Retinal pigment epithelial cell (primary cell): ENCODE data around the gene RPL28.
A peak's percentile ranks its signal among the peaks of the same experiment; 100 is the strongest.
"Not testable (repeated sequence)": the region's sequence is repeated elsewhere in the genome, so short reads cannot be mapped to it uniquely, and the experiment has no call there.

Experiments
- DNase-seq: peaks from one replicate; pipeline ENCODE4 v3.0.0-alpha.2; 2010; ENCODE audit warnings: low read depth
- H3K4me3 ChIP-seq: 2 replicates; pipeline ENCODE4 v1.5.1; 2011; ENCODE audit warnings: mild to moderate bottlenecking, low read length, control low read depth, moderate library complexity
- TF ChIP-seq, protein P1 (sequence below): conservative IDR thresholded peaks from 2 replicates; pipeline ENCODE4 v1.5.1; 2011; ENCODE audit warnings: low read depth, low read length, control low read depth, inconsistent platforms

Gene RPL28

DNA sequence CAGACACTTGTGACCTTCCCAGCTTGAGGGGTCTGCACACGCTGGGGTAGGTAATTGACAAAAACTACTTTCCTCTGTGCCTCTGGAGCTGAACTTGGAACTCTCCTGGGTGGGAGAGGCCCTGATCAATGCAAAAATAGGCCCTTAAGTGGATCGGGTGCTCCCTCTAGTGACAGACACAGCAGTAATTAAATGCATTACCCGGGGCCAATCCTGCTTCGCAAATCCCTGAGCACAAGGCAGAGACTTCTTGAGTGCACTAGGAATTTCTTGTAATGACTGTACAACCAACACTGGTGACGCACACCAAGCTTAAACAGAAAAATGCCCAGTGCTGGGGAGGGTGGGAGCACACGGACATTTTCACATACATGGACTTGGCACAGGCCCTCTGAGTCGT, 32.5 kb downstream of the RPL28 start:
- no peak overlapping the region for H3K4me3 ChIP-seq
- TF ChIP-seq, protein P1, sequence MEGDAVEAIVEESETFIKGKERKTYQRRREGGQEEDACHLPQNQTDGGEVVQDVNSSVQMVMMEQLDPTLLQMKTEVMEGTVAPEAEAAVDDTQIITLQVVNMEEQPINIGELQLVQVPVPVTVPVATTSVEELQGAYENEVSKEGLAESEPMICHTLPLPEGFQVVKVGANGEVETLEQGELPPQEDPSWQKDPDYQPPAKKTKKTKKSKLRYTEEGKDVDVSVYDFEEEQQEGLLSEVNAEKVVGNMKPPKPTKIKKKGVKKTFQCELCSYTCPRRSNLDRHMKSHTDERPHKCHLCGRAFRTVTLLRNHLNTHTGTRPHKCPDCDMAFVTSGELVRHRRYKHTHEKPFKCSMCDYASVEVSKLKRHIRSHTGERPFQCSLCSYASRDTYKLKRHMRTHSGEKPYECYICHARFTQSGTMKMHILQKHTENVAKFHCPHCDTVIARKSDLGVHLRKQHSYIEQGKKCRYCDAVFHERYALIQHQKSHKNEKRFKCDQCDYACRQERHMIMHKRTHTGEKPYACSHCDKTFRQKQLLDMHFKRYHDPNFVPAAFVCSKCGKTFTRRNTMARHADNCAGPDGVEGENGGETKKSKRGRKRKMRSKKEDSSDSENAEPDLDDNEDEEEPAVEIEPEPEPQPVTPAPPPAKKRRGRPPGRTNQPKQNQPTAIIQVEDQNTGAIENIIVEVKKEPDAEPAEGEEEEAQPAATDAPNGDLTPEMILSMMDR, result peak; percentile 77
- DNase-seq, result peak; percentile 65

DNA sequence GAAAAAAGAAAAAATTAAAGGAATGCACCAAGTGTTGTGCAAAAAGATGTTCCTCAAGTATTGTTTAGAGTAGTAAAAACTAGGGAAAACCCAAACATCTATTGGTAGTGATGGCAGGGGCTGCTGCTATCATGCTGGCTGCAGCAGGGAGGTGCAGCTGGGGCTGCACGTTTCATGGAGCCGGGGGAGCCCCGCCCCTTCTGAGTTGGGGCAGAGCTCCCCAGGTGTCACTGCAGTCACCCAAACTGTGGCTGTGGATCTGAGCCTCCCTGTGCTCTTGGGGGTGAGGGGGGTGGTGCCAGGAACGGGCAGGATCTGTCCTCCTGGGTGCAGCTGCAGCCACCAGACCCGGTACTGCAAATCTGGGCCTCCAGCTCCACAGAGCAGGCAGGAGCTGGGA, 33.4 kb downstream of the RPL28 start:
- no peak overlapping the region for H3K4me3 ChIP-seq
- no peak for DNase-seq
- TF ChIP-seq, protein P1, result no peak

DNA sequence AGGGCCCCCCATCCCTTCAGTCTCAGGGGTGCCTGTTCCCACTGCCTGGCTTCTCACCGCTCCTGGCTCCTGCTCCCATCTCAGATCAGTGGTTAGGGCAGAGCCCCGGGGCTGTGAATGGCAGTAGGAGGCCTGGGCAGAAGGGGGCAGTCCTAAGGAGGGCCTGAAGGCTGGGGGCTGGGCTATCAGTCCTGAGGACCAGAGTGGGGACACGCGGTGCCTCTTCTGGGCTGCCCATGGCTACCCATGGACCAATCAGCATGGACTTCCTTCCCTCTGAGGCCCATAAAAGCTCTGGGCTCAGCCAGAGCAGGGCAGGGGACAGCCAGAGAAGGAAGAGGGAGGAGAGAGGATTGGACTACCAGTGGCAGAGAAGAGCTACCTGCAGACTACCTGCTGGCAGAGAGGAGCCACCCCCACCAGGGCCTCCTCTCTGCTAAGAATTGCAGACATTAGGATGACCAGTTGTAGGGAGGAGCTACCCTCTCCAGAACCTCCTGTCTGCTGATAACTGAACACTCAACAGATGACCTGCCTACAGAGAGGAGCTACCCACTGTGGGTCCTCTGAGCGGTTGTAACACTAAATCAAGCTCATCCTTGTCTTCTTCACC, 34.0 kb downstream of the RPL28 start:
- no peak for DNase-seq
- H3K4me3 ChIP-seq, result no peak overlapping the region

DNA sequence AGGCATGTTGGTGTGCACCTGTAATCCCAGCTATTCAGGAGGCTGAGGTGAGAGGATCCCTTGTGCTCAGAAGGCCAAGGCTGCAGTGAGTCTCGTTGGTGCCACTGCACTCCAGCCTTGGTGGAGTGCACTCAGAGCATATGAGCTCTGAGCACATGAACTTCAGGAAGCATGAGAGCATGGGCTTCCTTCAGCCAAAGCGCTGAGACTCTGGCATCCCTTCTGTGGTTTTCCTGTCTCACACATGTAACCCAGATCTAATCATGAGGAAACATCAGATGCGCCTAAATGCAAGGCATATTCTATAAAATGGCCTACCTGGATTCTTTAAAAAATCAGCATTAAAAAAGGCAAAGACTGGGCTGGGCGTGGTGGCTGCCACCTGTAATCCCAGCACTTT, 35.5 kb downstream of the RPL28 start:
- not testable (repeated sequence) for H3K4me3 ChIP-seq, DNase-seq

More for the DNA sequence above, 34.0 kb downstream of the RPL28 start:
- TF ChIP-seq, protein P1, result no peak

DNA sequence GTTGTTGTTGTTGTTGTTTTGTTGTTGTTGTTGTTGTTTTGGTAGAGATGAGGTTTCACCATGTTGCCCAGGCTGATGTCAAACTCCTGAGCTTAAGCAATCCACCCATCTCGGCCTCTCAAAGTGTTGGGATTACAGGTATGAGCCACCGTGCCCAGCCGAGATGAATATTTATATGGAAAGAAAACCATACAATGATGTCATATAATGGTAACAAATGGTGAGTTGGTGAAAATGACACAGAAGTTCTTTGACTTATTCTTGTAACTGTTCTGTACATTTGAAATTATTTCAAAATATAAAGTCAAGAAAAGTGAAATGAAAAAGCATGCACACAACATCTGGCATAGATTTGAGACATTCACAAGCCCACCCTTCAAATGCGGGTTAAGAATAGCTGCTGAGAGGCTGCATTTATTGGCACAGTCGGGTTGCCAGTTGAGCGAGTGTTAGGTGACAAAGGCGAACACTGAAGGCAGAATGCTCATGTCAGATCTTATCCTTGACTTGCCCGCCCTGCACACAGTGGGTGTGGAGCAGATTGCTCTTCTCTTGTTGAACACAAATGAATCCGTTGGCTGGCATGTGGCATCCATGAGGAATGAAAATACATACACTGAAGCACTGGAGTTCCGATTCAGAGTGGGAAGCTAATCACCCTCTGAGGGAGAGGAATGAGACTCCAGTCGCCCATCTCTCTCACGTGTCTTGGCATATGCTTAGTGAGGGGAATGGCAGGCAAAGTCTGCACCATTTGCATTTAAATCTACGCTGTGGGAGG, 37.7 kb downstream of the RPL28 start:
- H3K4me3 ChIP-seq, result no peak overlapping the region
- TF ChIP-seq, protein P1, result no peak
- no peak for DNase-seq

DNA sequence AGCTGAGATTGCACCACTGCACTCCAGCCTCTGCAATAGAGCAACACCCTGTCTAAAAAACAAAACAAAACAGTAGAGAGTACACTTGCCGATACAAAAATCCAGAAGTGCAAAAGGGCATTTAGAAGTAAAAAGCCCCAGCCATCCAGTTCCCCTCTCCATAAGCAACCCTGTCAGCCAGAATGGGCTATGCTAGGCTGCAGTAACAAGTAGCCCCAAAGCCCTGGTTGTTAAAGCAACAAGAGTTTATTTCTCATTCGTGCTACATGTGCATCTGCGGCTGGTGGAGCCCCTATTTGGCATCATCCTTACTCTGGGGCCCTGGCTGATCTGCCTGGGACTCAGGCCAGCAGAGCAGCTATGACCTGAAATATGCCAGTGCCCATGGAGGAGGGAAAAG, 38.8 kb downstream of the RPL28 start:
- no peak overlapping the region for H3K4me3 ChIP-seq
- no peak for DNase-seq
- TF ChIP-seq, protein P1, result no peak

DNA sequence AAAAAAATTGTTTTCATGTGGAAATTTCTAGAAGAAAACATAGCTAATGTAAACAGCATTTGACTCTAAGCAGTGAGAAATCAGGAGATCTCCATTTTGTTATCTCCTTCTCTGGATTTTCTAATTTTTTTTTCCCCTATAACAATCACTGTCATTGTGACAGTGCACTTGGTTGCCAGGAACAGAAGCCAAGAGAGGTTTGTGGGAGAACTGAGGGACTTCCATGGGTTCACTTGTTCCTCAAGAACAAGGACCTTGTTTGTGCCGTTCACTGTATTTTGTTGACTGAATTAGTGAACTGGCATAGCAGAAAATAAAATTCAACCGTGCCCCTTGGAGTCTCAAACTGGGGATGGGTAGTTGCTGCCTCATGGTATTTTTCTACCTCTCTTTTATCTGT, 40.3 kb downstream of the RPL28 start:
- TF ChIP-seq, protein P1, result no peak
- H3K4me3 ChIP-seq, result no peak overlapping the region
- no peak for DNase-seq
